Stimulated activated CD8-positive, alpha-beta memory T cell treated with anti-CD3 and anti-CD28 coated beads, Interleukin-4, amount 100 ng/mL, for 24 hours (primary cell): ENCODE data around the gene FER1L5.
A peak's percentile ranks its signal among the peaks of the same experiment; 100 is the strongest.

Experiments
- DNase-seq: peaks from one replicate; pipeline ENCODE4 v3.0.0-alpha.2; 2020; ENCODE audit warnings: low read depth

Gene FER1L5

GRCh38 chr2:96697476-96697875 lies 54.9 kb downstream of the FER1L5 start:
- DNase-seq, result no peak

GRCh38 chr2:96698221-96698861 lies 55.8 kb downstream of the FER1L5 start:
- DNase-seq, result no peak

GRCh38 chr2:96699021-96699420 lies 56.5 kb downstream of the FER1L5 start:
- DNase-seq, result no peak

- no peak for DNase-seq
Observed at GRCh38 chr2:96699621-96700020, 57.1 kb downstream of the FER1L5 start.

GRCh38 chr2:96700086-96700485 lies 57.5 kb downstream of the FER1L5 start:
- DNase-seq, result no peak

- DNase-seq, result no peak
Observed at GRCh38 chr2:96701636-96702035, 59.1 kb downstream of the FER1L5 start.

- no peak for DNase-seq
Observed at GRCh38 chr2:96702098-96702785, 59.7 kb downstream of the FER1L5 start.

GRCh38 chr2:96703021-96703751 lies 60.6 kb downstream of the FER1L5 start:
- no peak for DNase-seq

- no peak for DNase-seq
Observed at GRCh38 chr2:96710985-96711384, 68.4 kb downstream of the FER1L5 start.

GRCh38 chr2:96715658-96716057 lies 73.1 kb downstream of the FER1L5 start:
- no peak for DNase-seq

GRCh38 chr2:96716388-96716787 lies 73.8 kb downstream of the FER1L5 start:
- no peak for DNase-seq

GRCh38 chr2:96726131-96726530 lies 83.6 kb downstream of the FER1L5 start:
- DNase-seq, result no peak

GRCh38 chr2:96727431-96727830 lies 84.9 kb downstream of the FER1L5 start:
- DNase-seq, result no peak

- no peak for DNase-seq
Observed at GRCh38 chr2:96729748-96730147, 87.2 kb downstream of the FER1L5 start.

GRCh38 chr2:96730212-96730611 lies 87.6 kb downstream of the FER1L5 start:
- DNase-seq, result no peak

GRCh38 chr2:96733931-96734330 lies 91.4 kb downstream of the FER1L5 start:
- no peak for DNase-seq

GRCh38 chr2:96734880-96735583 lies 92.5 kb downstream of the FER1L5 start:
- DNase-seq, result no peak

- no peak for DNase-seq
Observed at GRCh38 chr2:96737251-96737650, 94.7 kb downstream of the FER1L5 start.

GRCh38 chr2:96737831-96738230 lies 95.3 kb downstream of the FER1L5 start:
- no peak for DNase-seq

- no peak for DNase-seq
Observed at GRCh38 chr2:96739076-96739632, 96.6 kb downstream of the FER1L5 start.

GRCh38 chr2:96739633-96740428 lies 97.3 kb downstream of the FER1L5 start, which contains the start of gene LMAN2L:
TSS of gene LMAN2L (minus strand) at chr2:96740064. CDS start at chr2:96740040, 24 bp downstream.
- peak; percentile 91 for DNase-seq
